ENCODE measurements around the gene YWHAG.

DNA sequence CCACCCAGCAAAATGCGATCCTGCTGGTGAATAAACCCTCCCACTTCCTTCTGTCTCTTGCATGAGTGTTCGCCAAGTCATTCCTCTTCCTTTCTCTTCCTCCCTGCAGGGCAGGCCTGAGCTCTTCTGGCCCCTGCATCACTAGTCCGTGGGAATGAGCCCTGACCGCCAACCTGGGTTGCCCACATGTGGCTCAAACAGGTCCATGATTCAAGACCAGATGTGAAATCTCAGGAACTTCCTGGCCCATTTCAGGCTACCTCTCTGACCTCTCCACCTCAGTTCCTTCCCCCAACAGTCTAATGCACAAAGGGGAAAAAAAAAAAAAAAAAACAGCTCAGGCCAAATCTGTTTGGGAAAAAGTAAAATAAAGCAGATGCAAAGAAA, 5.4 kb upstream of the YWHAG start:
- TF ChIP-seq, protein P1, sequence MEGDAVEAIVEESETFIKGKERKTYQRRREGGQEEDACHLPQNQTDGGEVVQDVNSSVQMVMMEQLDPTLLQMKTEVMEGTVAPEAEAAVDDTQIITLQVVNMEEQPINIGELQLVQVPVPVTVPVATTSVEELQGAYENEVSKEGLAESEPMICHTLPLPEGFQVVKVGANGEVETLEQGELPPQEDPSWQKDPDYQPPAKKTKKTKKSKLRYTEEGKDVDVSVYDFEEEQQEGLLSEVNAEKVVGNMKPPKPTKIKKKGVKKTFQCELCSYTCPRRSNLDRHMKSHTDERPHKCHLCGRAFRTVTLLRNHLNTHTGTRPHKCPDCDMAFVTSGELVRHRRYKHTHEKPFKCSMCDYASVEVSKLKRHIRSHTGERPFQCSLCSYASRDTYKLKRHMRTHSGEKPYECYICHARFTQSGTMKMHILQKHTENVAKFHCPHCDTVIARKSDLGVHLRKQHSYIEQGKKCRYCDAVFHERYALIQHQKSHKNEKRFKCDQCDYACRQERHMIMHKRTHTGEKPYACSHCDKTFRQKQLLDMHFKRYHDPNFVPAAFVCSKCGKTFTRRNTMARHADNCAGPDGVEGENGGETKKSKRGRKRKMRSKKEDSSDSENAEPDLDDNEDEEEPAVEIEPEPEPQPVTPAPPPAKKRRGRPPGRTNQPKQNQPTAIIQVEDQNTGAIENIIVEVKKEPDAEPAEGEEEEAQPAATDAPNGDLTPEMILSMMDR (IDR thresholded peaks at IDR 0.05): no peak
- no peak for TF ChIP-seq POLR2A (IDR thresholded peaks at IDR 0.05)

Data from esophagus squamous epithelium (tissue), 4 donors.